K562 (cell line): ENCODE data around the gene RPP25. TPM values are rescaled to one million over a fixed set of nuclear protein-coding genes. Genes with fewer than 3 reads are reported as not detected.
A peak's percentile ranks its signal among the peaks of the same experiment; 100 is the strongest.

Experiments used
- ARID2 ChIP-seq: fragments of 450-650 bp; IDR thresholded peaks from 2 replicates; pipeline ENCODE4 v1.6.1; 2017; ENCODE audit warnings: antibody characterized with exemption, mild to moderate bottlenecking
- ATF4 ChIP-seq: fragments of 450-650 bp; formaldehyde crosslinking; IDR thresholded peaks from 2 replicates; pipeline ENCODE4 v1.4.0; 2022; ENCODE audit warnings: mild to moderate bottlenecking, moderate library complexity
- BRD9 ChIP-seq: fragments of 450-650 bp; IDR thresholded peaks from 2 replicates; pipeline ENCODE4 v1.6.1; 2018; ENCODE audit warnings: low read depth; ENCODE audit not compliant: partially characterized antibody
- CREM ChIP-seq: IDR thresholded peaks from 2 replicates; pipeline ENCODE4 v1.6.1; 2014; ENCODE audit warnings: antibody characterized with exemption, low read depth
- CTCF ChIP-seq, 3 experiments: IDR thresholded peaks in 2 of 3; conservative IDR thresholded peaks in 1 of 3; 2 replicates each; pipeline ENCODE4 v1.5.1; 2011 to 2012; ENCODE audit warnings: low read length in 3 of 3, mild to moderate bottlenecking in 3 of 3, control low read depth in 2 of 3, improper control_type of control experiment in 1 of 3, inconsistent platforms in 1 of 3, low read depth in 1 of 3, mixed read lengths in 1 of 3, moderate library complexity in 1 of 3; ENCODE audit not compliant: insufficient read depth in 2 of 3
- MAX ChIP-seq: sonication (generic); formaldehyde crosslinking; IDR thresholded peaks from 2 replicates; pipeline ENCODE4 v1.9.0; 2022; ENCODE audit warnings: mild to moderate bottlenecking, missing genetic modification reagents
- MAZ ChIP-seq, 2 experiments: fragments of 450-650 bp in 1 of 2; sonication (generic) in 1 of 2; formaldehyde crosslinking; IDR thresholded peaks in 1 of 2; conservative IDR thresholded peaks in 1 of 2; 2 replicates each; pipeline versions ENCODE4 v1.4.0 to v1.5.0; 2020; ENCODE audit warnings: mild to moderate bottlenecking in 1 of 2, missing genetic modification reagents in 1 of 2
- NCOA2 ChIP-seq, 2 experiments: fragments of 450-650 bp; IDR thresholded peaks; 2 replicates each; pipeline ENCODE4 v1.6.1; 2018; ENCODE audit warnings: mild to moderate bottlenecking in 2 of 2, moderate library complexity in 1 of 2; ENCODE audit not compliant: partially characterized antibody in 2 of 2
- NFIC ChIP-seq: fragments of 450-650 bp; IDR thresholded peaks from 2 replicates; pipeline ENCODE4 v1.6.1; 2017; ENCODE audit warnings: mild to moderate bottlenecking, inconsistent platforms
- NKRF ChIP-seq: fragments of 450-650 bp; IDR thresholded peaks from 2 replicates; pipeline ENCODE4 v1.6.1; 2016; ENCODE audit warnings: borderline replicate concordance
- PKNOX1 ChIP-seq: fragments of 450-650 bp; IDR thresholded peaks from 2 replicates; pipeline ENCODE4 v1.6.1; 2016
- SMC3 ChIP-seq: conservative IDR thresholded peaks from 2 replicates; pipeline ENCODE4 v1.6.1; 2011; ENCODE audit warnings: low read depth, low read length, improper control_type of control experiment; ENCODE audit not compliant: insufficient read depth
- SRSF9 ChIP-seq: fragments of 200-400 bp; formaldehyde crosslinking; IDR thresholded peaks from 2 replicates; pipeline ENCODE4 v1.6.1; 2017; ENCODE audit warnings: low read depth, low read length, borderline replicate concordance
- STAG1 ChIP-seq: sonication (generic); formaldehyde crosslinking; IDR thresholded peaks from 2 replicates; pipeline ENCODE4 v1.5.0; 2020; ENCODE audit warnings: missing genetic modification reagents, borderline replicate concordance
- ZHX1 ChIP-seq: fragments of 150-350 bp; conservative IDR thresholded peaks from 2 replicates; pipeline ENCODE4 v1.6.1; 2014; ENCODE audit warnings: low read length
- ZNF134 ChIP-seq: fragments of 250-450 bp; sonication (Bioruptor Pico); conservative IDR thresholded peaks from 2 replicates; pipeline ENCODE4 v1.4.0; 2020
- ZNF431 ChIP-seq: sonication (generic); formaldehyde crosslinking; IDR thresholded peaks from 2 replicates; pipeline ENCODE4 v1.8.0; 2022; ENCODE audit warnings: mild to moderate bottlenecking, missing genetic modification reagents
- polyA plus RNA-seq, 8 experiments: library from polyadenylated mRNA; depleted of rRNA in 4 of 8; stranded (reverse) in 5 of 8; unstranded in 3 of 8; fragments of >200 nt; fragmentation: Nextera tagmentation in 2 of 8; fragmentation: Illumina TruSeq in 1 of 8; extraction: Ambion mirVana in 2 of 8; extraction: Trizol in 1 of 8; gene quantifications; 2 replicates each; pipeline versions ENCODE4 v1.2.1 to v1.2.3, GENCODE V29; 2011 to 2014; ENCODE audit warnings: inconsistent platforms in 1 of 8, missing spikeins in 1 of 8
- total RNA-seq, 7 experiments: library from RNA; depleted of rRNA in 6 of 7; stranded (reverse); fragments of >200 nt in 6 of 7; fragmentation: Illumina TruSeq in 2 of 7; extraction: Trizol in 2 of 7; gene quantifications; 2 replicates each; pipeline versions ENCODE4 v1.2.1 to v1.2.3, GENCODE V29; 2011 to 2021; ENCODE audit warnings: low replicate concordance in 1 of 7

The RPP25 gene
- total and polyA plus RNA-seq, 9 of the 15 experiments (the other 6 are each of a cell fraction or from before 2014, with no cell fraction given): 1.1 to 12.3 (median 5.6) TPM

- TF ChIP-seq NKRF: no peak; the same call in 1 of the 2 replicates
- TF ChIP-seq CREM: no peak
- peak; percentile 79 for TF ChIP-seq NFIC
- TF ChIP-seq ZHX1: no peak
- TF ChIP-seq STAG1 (CRISPR knock-in tag): peak; percentile 82; the same call in 1 of the 2 replicates
- TF ChIP-seq PKNOX1: no peak
- peak; percentile 85 to 94 (median 91) for TF ChIP-seq CTCF (IDR thresholded peaks at IDR 0.05 in 2 of 3, conservative IDR thresholded peaks at IDR 0.05 in 1 of 3; ENCODE audit: insufficient read depth in 2 of 3, low read depth in 1 of 3, low read length in 3 of 3)
- no peak for TF ChIP-seq ZNF134 (CRISPR knock-in tag)
- peak; percentile 81 for TF ChIP-seq SMC3
- TF ChIP-seq NCOA2 (IDR thresholded peaks at IDR 0.05; ENCODE audit: partially characterized antibody in 2 of 2): no peak
- TF ChIP-seq ARID2: peak; percentile 54; the same call in 1 of the 2 replicates
- peak; percentile 29; the same call in 1 of the 2 replicates for TF ChIP-seq MAX (CRISPR knock-in tag)
- no peak for TF ChIP-seq ZNF431
- TF ChIP-seq SRSF9: no peak
- no peak for TF ChIP-seq BRD9
- no peak for TF ChIP-seq ATF4
- TF ChIP-seq MAZ (CRISPR knock-in tag; conservative IDR thresholded peaks at IDR 0.05 in 1 of 2, IDR thresholded peaks at IDR 0.05 in 1 of 2): peak; percentile 77 to 98
These were observed 31.6 kb upstream of the RPP25 start (continued) for GRCh38 chr15:74988007-74988800.
